Measurements from ENCODE around the gene IFT88. TPM values are rescaled to one million over a fixed set of nuclear protein-coding genes. Genes with fewer than 3 reads are reported as not detected.

IFT88 gene
- total RNA-seq, 1 experiment from 2014 or later, result 5.2 TPM

DNA sequence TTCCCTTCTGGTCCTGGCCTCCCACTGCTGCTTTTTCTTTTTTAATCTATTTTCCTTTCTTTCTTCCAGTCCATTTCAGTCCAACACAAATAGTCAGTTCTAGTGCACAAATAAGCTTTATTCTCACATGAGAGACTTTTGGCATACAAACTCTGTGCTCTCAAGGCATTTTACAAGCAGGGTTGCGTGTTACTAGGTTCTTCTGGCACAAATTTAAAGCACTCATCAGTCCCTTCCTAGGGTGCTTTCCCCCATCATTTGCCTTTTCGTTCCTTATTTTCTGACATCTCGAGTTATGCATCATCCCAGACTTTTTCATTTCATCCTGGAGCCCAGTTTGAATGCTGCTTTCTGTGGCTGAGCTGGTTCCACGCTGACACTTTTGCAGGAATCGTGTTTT is 106.8 kb downstream of the IFT88 start:
- H3K4me3 Mint-ChIP-seq, result no peak overlapping the region
- no peak overlapping the region for H3T11ph ChIP-seq (ENCODE audit: low read length)
- no peak overlapping the region for H4K91ac ChIP-seq (ENCODE audit: insufficient read length, low read depth, low read length)
- no peaks in the 10 kb centered on the region for H3K23me2 ChIP-seq (ENCODE audit: insufficient read length, low read depth, low read length, poor library complexity, severe bottlenecking)
- H3K9ac ChIP-seq (ENCODE audit: extremely low read depth, insufficient read length, low read length), result no peak overlapping the region
- no peak overlapping the region for H3K27ac ChIP-seq (ENCODE audit: insufficient read length, low read depth, low read length)
- H2AFZ ChIP-seq (ENCODE audit: low read length), result no peak overlapping the region
- no peak overlapping the region for H3K23ac ChIP-seq (ENCODE audit: insufficient read length, low read depth, low read length)
- H2AK5ac ChIP-seq (ENCODE audit: insufficient read length, low read length), result no peak overlapping the region
- H3K79me1 ChIP-seq (ENCODE audit: insufficient read depth, low read depth, low read length, poor library complexity, severe bottlenecking), result no peaks in the 10 kb centered on the region
- no peak overlapping the region for H3K56ac ChIP-seq (ENCODE audit: insufficient read length, low read depth, low read length)
- H3K36me3 Mint-ChIP-seq (ENCODE audit: insufficient read depth in 1 of 3, low read depth in 3 of 3), result no peaks in the 10 kb centered on the region
- no peak overlapping the region for H4K8ac ChIP-seq (replicated peaks; ENCODE audit: insufficient read length, low read depth, low read length)
- no peaks in the 10 kb centered on the region for H3K27me3 Mint-ChIP-seq (ENCODE audit: low read depth)
- no peak overlapping the region for H4K5ac ChIP-seq (ENCODE audit: insufficient read length, low read depth, low read length)
- TF ChIP-seq, protein P1, sequence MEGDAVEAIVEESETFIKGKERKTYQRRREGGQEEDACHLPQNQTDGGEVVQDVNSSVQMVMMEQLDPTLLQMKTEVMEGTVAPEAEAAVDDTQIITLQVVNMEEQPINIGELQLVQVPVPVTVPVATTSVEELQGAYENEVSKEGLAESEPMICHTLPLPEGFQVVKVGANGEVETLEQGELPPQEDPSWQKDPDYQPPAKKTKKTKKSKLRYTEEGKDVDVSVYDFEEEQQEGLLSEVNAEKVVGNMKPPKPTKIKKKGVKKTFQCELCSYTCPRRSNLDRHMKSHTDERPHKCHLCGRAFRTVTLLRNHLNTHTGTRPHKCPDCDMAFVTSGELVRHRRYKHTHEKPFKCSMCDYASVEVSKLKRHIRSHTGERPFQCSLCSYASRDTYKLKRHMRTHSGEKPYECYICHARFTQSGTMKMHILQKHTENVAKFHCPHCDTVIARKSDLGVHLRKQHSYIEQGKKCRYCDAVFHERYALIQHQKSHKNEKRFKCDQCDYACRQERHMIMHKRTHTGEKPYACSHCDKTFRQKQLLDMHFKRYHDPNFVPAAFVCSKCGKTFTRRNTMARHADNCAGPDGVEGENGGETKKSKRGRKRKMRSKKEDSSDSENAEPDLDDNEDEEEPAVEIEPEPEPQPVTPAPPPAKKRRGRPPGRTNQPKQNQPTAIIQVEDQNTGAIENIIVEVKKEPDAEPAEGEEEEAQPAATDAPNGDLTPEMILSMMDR (conservative IDR thresholded peaks at IDR 0.05), result no peak
- H2BK20ac ChIP-seq (ENCODE audit: low read depth, low read length, poor library complexity, severe bottlenecking), result no peak overlapping the region
- no peaks in the 10 kb centered on the region for H3K79me2 ChIP-seq (ENCODE audit: insufficient read depth, low read length)
- H3K4me2 ChIP-seq (ENCODE audit: insufficient read depth, insufficient read length, low read length), result no peak overlapping the region
- no peaks in the 10 kb centered on the region for H3K9me3 ChIP-seq (ENCODE audit: control insufficient read depth, low read depth, low read length)
- no peak overlapping the region for H2BK120ac ChIP-seq (ENCODE audit: low read depth, low read length, poor library complexity, severe bottlenecking)
- no peaks in the 10 kb centered on the region for H3K27me3 ChIP-seq (ENCODE audit: insufficient read depth, low read length)
- no peak overlapping the region for H3K14ac ChIP-seq (ENCODE audit: insufficient read depth, low read length)
- no peak overlapping the region for H2BK5ac ChIP-seq (ENCODE audit: insufficient read length, low read length)
- H3K9me3 Mint-ChIP-seq, result no peaks in the 10 kb centered on the region
- no peak overlapping the region for H2BK15ac ChIP-seq (ENCODE audit: low read depth, low read length)
- no peak overlapping the region for H3K4ac ChIP-seq (ENCODE audit: low read depth, low read length)
- H3K4me1 Mint-ChIP-seq, result peaks cover 9 to 11% of the 10 kb centered on the region in 2 experiments
- H4K20me1 ChIP-seq (ENCODE audit: control insufficient read depth, insufficient read depth, insufficient read length), result no peaks in the 10 kb centered on the region
- H3K18ac ChIP-seq (ENCODE audit: insufficient read length, low read depth, low read length), result no peak overlapping the region
- WGBS (ENCODE audit: extremely low coverage, insufficient read length, low lambda C conversion rate), result no CpG with 5 or more reads among the region's 5 CpGs
- DNase-seq, result no peak
- H2BK12ac ChIP-seq (ENCODE audit: insufficient read length, low read depth, low read length), result no peak overlapping the region
- H3K4me1 ChIP-seq (ENCODE audit: insufficient read depth, low read length), result no peaks in the 10 kb centered on the region
- H3K27ac Mint-ChIP-seq, result no peak overlapping the region; a peak in 1 of 7 replicates

Data from H9 (cell line).